GM12892 (cell line): ENCODE results near the gene POLR3F.

ENCODE experiments used
- POLR2A ChIP-seq: IDR thresholded peaks from 2 replicates; pipeline ENCODE4 v1.6.1; 2011; ENCODE audit warnings: low read depth, low read length, control low read depth
- POLR2AphosphoS5 ChIP-seq: IDR thresholded peaks from 2 replicates; pipeline ENCODE4 v1.6.1; 2011; ENCODE audit warnings: low read depth, low read length, control low read depth

DNA sequence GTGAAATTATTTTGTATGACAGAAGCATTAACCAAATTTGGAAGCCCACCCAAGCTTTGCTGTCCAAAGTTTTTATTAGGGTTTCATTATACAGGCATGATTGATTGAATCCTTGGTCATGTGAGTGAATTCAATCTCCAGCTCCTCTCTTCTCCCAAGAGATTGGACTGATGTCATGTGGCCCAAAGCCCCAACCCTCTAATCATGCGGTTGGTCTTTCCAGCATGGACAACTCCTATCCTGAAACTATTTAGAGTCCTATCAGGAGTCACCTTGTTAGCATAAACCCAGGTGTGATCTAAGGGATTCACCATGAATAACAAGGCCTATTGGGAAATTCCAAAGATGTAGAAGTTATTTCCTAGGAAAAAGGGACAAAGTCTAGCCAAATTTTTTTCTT is 10.6 kb downstream of the POLR3F start:
- no peak for TF ChIP-seq POLR2AphosphoS5
- no peak for TF ChIP-seq POLR2A
